Stimulated activated CD4-positive, alpha-beta T cell treated with anti-CD3 and anti-CD28 coated beads, TNF-alpha, amount 100 ng/mL, for 4 hours (primary cell): Measurements from ENCODE around the gene PHLDB1.
A peak's percentile ranks its signal among the peaks of the same experiment; 100 is the strongest.
"Not testable (repeated sequence)": the region's sequence is repeated elsewhere in the genome, so short reads cannot be mapped to it uniquely, and the experiment has no call there.

Experiments used
- DNase-seq, 3 experiments: peaks; one replicate each; pipeline ENCODE4 v3.0.0-alpha.2; 2020; ENCODE audit warnings: low read depth in 3 of 3

Gene PHLDB1

GRCh38 chr11:118605116-118605867, 2.1 kb upstream of the PHLDB1 start:
- no peak for DNase-seq

- no peak for DNase-seq
Observed at GRCh38 chr11:118606157-118606843, 1.1 kb upstream of the PHLDB1 start.

- DNase-seq = no peak
Observed at GRCh38 chr11:118606844-118607228, 579 bp upstream of the PHLDB1 start.

GRCh38 chr11:118608360-118609227, 1.2 kb downstream of the PHLDB1 start:
- peak; percentile 55 to 91 (median 88) for DNase-seq

GRCh38 chr11:118609380-118610224, 2.2 kb downstream of the PHLDB1 start:
- peak in 2 of 3 experiments; percentile 9 to 25 for DNase-seq

- DNase-seq = peak in 1 of 3 experiments; percentile 17
Observed at GRCh38 chr11:118610225-118610772, 2.9 kb downstream of the PHLDB1 start.

GRCh38 chr11:118610773-118611432, 3.5 kb downstream of the PHLDB1 start:
- peak; percentile 78 to 82 (median 78) for DNase-seq

GRCh38 chr11:118611433-118611795, 4.0 kb downstream of the PHLDB1 start:
- DNase-seq = not testable (repeated sequence)

- DNase-seq = no peak
Observed at GRCh38 chr11:118612378-118612777, 5.0 kb downstream of the PHLDB1 start.

- DNase-seq = no peak
Observed at GRCh38 chr11:118614511-118614910, 7.1 kb downstream of the PHLDB1 start.

GRCh38 chr11:118615282-118615975, 8.0 kb downstream of the PHLDB1 start:
- no peak for DNase-seq

GRCh38 chr11:118615976-118616371, 8.6 kb downstream of the PHLDB1 start:
- no peak for DNase-seq

GRCh38 chr11:118618115-118618990, 10.9 kb downstream of the PHLDB1 start:
- no peak for DNase-seq

- no peak for DNase-seq
Observed at GRCh38 chr11:118618991-118619375, 11.6 kb downstream of the PHLDB1 start.

- DNase-seq = no peak
Observed at GRCh38 chr11:118619444-118620197, 12.2 kb downstream of the PHLDB1 start.

GRCh38 chr11:118620529-118621070, 13.2 kb downstream of the PHLDB1 start:
- no peak for DNase-seq

- peak in 1 of 3 experiments; percentile 9 for DNase-seq
Observed at GRCh38 chr11:118621071-118621783, 13.8 kb downstream of the PHLDB1 start.
